ENCODE measurements around the gene RCAN2.

Gene RCAN2

DNA sequence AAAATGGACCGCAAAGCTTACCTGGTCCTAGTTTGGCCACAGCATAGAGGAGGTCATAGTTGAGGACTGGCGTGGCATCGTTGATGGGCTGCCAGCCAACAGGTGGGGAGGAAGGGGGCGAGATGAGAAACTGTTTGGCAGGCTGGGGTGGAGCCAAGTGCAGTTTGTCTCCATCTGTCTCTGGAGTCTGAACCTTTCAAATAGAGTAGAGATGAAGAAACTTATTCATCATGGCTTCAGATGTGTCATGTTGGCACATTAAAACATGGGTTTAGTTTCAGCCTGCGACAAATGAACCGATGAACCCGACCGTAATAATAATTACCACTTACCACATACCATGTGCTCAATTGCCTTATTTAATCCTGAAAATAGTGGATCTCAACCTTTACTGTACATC lies 244.5 kb downstream of the RCAN2 start:
- no peak for DNase-seq

DNA sequence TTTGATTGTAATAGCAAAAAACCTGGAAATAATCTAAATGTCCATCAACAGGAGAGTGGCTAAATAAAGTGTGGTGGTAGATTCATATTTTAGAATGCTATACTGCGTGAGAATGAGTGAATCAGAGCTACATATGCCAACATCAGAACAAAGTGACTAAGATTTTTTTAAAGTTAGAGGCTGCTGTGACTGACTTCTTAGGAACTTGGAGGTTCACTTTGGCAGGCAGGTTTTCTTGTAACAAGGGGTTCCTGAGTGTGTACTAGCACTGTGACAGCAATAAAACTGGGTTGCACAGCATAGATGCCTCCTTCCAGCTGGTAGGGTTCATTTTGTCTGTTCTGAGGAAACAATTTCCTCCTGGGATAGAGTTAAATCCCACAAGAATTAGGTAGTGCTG lies 245.2 kb downstream of the RCAN2 start:
- DNase-seq = no peak

DNA sequence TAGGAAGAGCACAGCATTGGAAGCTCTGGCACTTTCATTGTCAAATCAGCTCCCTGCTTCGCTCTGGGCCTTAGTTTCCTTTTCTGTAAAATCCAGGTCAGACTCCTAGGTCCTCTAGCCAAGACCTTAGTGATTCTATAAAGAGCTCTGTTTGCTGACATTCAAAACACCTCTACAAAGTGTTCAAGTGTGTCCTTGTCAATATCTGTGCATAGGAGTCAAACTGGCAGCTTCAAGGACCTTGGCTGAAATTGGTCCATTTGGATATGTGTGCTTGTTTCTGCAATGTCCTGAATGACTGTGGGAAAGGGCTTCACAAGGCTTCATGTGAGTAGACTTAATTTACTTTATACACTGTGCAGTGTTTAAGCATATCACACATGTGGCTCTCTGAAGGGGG lies 246.6 kb downstream of the RCAN2 start:
- no peak for DNase-seq

DNA sequence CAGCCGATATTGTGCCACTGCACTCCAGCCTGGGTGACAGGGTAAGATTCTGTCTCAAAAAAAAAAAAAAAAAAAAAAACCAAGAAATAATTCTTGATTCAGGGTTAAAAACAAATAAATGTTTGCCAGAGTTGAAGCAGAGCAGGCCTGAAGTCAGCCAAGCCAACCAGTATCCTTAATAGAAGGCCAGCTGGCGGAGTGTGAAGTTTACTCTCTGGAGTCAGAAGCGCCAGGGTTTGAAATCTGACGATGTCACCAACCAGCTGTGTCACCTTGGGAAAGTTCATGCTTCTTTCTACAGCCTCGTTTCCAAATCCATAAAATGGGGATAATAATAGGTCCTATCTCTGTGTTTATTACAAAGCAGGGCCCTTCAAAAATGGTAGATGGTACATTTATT lies 247.5 kb downstream of the RCAN2 start:
- no peak for DNase-seq

DNA sequence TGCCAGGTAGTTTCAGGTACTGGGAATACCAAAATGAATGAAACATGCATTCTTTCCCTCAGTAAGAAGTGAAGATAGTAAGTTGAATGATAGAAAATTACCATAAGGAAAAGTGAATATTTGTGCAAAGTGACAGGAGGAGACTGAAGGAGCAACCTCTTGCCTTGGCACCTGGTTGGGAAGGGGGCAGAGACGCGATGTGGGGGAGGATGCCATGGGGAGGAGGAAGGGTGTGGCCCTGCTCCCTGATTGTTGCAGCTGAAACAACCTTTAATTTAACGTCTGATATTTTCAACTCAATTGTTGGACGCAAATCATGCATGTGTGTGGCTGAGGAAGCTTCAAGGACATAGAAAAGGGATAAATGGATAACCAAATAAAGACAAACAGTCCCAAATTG lies 248.3 kb downstream of the RCAN2 start:
- no peak for DNase-seq

DNA sequence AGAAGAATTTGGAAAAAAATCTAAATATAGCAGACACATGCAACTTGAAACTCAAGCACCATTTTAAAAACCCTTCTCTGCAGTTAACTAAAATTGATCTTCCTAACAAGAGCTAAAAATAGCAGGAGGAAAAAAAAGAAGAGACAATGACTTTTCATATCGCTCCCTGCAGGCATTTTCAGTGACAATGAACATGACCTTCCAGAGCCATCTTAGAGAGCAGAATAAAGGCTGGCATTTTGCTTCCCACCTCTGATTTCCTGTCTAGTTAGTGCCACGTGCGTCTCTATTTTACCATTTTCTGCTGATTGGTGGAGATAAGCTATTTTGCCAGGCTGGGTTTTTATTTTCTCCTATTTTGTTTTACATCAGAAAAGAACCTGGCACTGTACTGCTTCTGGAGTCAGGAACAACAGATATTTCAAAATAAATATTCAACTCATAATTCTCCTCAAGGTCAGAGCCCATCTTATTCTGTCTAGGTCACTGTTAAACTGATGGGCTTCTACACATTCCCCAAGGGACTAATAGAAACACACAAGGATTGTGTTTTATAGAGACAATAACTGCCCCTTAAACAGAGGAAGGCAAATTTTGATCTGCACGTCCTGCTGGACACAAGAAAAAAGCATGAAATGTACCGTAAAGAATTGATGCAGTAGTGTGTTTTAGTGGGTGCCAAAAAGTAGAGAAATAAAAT lies 250.2 kb downstream of the RCAN2 start:
- no peak for DNase-seq

DNA sequence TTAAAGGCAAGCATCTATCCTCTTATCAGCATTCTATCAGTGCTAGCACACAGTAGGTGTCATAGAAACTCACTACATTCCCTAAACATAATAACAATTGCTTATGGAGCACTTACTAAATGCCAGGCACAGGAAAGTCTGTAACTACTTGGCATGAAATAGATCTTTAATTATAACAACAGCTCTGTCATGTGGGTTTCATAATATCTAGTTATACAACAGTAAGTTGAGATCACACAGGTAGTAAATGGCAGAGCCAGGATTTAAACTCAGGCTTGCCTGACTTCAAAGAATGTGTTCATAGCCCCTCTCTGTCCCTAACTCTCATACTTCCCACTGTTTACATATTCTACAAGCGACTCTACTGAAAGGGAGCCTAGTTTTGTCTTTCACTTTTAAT lies 254.5 kb downstream of the RCAN2 start:
- no peak for DNase-seq

DNA sequence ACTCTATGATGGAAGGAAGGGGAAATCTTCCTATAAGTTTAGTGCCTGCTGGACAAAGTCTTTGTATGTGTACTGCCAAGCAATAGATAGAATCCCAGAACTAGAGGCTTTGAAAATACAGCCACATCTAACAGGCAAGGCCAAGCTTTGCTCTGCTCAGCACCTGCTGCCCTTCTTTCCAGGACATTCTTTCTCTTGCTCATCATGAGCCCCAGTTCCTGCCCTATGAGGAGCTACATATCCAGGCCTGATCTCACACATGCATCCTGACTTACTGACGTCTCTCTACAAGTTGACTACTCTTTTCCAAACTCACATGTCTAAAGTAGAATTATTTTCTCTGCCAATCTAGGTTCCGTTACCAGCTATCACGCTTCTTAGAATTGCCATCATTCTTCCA lies 256.0 kb downstream of the RCAN2 start:
- DNase-seq = no peak

DNA sequence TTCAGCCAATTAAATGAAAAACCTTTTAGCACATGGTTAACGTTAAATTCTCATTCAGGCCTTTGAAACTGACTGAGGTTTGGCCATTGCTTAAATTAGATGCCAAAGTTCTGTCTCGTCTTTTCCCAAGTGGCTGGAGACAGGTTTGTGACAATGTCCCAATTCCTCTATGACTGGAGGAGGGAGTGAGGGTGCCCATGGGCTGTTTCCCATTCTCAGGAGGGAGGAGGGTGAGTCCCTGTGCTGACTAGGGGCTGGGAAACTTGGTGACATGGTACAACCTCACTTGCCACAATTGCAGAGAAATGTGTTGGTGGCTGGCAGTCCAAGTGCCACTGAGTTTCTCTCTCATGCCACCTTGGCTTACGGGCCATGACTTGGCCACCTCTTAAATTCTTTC lies 256.5 kb downstream of the RCAN2 start:
- no peak for DNase-seq

DNA sequence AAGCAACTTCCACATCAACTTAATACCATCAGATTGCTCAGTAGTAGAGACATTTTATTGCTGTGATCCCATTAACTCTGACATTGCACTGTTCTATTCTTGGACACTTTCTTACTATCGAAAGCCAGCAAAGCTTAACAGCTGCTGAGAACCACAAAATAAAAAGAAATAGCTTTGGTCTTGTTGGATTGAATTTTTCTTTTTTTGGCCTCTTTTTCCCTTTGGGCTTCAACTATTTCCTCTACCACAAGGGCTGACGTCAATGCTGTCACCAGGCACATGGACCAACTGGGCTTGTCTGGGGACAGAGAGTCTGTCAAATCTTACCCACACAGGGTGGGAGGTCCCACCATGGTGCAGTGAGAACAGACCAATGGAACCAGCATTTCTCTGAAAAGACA lies 257.1 kb downstream of the RCAN2 start:
- no peak for DNase-seq

DNA sequence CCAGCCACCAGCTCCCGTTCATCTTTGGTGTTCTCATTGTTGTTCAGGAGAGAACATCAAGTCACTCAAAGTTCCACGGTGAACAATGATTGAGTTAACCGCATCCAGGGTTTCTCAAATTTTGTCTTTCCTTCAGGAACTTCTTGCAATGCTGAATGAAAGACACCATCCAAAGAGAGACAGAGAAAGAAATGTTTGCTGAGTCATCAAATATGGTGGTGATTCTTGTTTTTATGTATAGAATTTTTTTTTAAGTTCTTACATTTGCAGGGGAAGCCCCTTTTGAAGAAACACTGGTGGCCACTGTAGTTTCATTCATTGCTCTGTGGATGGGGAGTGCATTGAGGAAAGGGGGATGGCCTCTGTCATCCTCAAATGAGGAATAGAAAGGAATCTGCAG lies 258.1 kb downstream of the RCAN2 start:
- DNase-seq = no peak

DNA sequence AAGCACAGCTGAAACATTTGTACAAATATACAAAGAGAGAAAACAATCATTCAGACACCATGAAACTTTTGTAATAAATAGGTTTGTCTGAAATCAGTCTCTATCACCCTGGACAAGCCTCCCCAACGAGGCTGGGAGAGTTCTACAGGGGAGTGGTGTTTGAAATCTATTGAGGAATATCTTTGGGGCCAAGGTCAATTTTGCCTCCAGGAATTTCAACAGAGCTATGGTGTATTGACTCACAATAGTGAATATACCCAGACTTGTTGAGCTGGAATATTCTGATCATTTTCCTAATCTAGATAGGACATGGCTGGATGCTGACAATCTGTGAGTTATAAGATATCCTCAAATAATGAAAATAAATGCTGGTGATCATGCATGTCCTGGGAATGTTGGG lies 269.0 kb downstream of the RCAN2 start:
- no peak for DNase-seq

DNA sequence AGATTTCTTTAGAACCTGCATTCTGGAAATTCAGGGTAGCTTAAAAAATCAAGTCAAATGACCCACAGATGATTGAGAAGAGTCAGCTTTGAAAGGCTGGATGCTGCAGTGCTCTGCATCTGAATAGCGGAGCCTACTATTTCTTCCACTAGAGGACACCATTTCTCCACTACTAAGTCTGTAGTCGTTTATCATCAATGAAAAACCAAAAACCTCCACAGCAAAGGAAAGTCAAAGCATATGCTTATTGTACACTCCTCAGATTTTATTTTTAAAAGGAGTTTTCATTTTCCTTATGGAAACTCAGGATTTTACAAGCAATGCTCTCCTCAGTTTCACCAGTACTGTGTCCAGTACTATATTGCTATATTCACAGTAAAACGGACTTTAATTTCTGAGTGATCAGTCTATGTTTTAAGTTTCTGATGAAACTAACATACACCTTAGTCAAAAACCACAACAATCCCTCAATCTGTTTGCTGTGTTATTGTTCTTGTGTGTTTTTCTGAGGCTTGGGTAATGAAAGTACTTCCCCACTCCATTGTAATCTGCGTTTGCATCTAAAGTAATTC lies 269.9 kb downstream of the RCAN2 start:
- peak; percentile 41 for DNase-seq

DNA sequence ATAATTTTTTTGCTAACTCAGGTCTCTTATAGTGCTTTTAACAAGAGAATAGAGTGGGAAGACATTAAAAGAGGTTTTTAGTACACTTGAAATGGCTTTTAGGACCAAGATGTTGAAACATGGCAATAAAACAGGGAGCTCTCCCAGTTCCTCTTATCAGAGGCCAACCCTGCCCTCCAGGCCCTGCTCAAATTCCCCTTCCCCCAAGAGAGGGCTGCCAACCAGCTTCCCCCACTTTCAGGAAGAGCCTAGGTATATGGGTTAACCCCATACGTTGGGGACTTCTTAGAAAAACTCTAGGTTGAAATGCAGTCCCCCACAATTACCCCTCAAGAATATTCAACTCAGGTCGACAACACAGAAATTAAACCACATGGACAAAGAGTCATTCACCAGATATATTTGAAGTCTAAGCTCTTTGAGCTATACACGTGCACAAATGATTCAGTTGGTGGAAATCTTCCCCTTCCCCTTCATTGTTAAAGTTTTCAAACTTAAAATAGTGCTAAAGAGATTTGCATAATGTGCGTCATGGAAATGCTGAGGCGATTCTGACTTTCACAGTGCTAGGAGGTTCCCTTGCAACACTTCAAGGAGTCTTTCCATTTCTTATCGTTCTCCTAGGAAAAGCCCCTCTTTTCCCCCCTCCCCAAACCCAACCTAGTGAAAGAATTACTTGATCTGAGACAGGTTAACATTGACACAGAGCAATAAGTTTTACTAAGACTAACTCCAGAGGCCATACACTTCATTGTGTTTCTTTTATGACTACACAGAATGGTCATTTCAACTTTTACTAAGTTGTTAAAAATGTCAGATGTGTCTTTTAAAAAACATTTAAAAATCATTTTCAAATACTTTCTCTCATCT lies 270.7 kb downstream of the RCAN2 start:
- no peak for DNase-seq

DNA sequence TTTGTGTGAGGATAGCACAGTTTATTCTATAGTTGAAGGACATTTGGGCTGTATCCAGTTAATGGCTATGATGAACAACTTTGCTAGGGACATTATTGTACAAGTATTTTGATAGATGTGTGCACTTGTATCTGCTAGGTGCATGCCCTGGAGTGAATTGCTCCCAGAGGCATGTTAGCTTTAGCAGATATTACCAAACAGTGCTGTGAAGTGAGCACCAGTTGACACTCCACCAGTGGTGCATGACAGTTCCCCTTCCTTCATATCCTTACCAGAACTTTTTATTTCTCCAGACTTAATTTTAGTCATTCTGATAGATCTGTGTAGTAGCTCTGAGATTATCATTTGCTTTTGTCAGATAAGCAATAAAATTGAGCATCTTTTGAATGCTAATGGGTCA lies 271.6 kb downstream of the RCAN2 start:
- DNase-seq = no peak

DNA sequence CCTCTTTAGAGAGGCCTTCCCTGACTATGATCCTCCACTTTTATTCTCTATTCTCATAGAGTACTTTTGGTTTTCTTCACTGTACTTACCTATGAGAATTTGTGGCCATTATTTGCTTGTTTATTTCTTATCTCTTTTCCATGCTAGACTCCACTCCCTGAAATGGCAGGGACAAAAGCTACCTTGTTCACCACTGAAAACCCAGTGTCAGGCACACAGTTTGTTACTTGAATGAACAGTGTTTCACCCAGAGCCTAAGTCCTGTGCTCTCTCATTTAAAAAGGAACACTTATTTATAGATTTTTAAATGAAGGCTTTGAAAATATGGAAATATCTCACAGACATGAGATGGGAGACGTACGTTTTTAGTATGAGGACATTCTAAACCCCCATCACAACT lies 272.8 kb downstream of the RCAN2 start:
- DNase-seq = no peak

DNA sequence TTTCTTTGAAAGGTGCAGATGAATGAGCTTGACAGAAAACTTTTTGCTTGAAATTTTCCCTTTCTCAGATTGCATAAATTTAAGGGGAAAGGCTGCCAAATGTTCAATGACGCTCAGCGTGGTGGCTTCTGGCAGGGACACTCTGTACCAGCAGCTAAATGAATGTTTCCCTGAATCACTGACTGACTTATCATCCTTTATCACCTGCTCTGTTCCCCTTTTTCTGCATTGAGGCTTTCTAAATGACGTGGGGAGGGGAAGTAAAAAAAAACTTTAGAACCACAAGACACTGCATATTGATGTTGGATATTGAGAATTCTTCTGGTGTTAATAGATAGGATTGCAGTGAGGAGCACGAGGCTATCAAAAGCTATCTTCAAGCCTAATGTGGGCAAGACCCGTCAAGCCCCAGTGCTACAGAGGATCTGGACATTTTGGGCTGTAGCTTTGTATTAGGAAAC lies 273.5 kb downstream of the RCAN2 start:
- DNase-seq = no peak

DNA sequence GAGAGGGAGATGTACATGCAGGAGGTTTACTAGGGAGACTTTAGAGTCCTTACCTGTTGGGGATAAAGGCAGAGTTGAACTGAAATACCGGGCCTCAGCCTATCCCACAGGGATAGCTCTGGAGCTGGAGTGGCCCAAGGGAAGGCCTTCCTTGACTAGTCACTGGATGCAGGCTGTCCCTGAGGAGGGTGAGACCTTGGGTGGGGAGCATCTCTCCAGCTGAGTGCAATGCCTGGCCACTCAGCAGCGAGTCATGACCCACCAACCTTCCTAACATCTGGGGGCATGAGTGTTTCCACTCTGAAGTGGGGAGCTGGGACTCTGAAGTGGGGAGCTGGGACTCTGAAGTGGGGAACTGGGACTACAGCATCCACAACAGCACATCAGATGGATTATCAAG lies 274.4 kb downstream of the RCAN2 start:
- no peak for DNase-seq

DNA sequence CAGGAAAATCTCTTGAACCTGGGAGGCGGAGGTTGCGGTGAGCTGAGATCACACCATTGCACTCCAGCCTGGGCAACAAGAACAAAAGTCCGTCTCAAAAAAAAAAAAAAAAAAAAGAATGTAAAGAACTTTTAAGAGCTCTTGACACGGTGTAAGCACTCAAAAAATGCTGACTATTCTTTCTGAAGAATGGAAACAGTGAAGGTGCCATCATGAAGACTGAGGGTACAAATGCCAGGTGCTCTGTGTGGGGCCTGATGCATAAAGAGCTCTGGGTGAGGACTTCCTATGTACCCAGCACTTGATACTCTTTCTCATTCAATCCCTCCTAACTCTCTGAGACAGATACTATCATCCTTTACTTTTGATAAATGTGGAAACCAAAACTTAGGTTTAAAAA lies 275.5 kb downstream of the RCAN2 start:
- no peak for DNase-seq

DNA sequence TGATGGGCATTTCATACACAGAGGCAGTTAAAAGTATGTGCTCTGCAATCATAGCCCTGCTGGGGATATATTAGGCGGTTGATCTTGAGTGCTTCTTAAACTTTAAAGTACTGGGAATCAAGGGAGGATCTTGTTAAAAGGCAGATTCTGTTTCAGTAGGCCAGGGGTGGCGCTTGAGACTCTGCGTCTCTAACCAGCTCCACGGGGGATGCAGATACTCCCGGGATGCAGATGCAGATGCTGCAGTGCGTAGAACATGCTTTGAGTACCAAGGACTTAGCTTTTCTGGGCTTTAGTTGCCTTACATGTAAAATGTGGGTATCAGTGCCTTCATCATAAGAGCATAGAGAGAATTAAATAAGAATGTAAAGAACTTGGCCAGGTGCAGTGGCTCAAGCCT lies 276.0 kb downstream of the RCAN2 start:
- no peak for DNase-seq

DNA sequence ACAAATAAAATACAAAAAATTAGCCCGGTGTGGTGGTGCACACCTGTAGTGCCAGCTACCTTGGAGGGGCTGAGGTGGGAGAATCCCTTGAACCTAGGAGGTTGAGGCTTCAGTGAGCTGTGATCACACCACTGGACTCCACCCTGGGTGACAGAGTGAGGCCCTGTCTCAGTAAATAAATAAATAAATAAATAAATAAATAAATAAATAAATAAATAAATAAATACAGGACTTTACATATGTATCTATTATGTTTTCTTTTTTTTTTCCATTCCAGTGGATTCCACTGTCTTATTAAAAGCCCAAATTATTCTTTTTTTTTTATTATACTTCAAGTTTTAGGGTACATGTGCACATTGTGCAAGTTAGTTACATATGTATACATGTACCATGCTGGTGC lies 279.3 kb downstream of the RCAN2 start:
- DNase-seq = no peak

DNA sequence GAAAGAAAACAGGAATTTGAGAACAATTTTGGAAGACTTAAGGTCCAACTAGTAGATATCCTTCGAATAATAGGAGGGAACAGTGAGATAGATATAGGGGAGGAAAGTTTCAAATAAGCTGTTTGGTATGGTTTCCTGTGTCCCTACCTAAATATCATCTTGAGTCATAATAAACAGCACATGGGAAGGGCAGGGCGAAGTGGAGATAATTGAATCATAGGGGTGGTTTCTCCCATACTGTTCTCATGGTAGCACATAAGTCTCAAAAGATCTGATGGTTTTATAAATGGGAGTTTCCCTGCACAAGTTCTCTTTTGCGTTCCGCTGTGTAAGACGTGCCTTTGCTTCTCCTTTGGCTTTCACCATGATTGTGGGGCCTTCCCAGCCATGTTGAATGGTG lies 281.0 kb downstream of the RCAN2 start:
- DNase-seq = no peak

DNA sequence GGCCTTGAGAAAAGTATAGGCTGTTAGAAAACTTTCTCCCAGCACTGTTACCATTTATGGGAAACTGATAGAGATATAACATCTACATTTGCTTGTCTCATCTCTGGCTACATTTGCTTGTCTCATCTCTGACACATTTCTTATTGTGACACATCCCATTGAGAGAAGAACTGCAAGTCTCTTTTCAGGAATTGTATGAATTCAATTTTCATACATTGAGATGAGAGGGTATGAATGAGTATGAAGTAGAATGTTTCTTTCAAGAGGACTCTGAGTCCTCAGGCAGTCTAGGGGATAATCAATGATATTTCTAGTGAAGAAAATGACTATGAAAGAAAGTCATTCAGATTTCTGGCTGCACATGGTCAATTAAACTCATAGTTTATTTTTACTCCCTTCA lies 282.9 kb downstream of the RCAN2 start:
- no peak for DNase-seq

DNA sequence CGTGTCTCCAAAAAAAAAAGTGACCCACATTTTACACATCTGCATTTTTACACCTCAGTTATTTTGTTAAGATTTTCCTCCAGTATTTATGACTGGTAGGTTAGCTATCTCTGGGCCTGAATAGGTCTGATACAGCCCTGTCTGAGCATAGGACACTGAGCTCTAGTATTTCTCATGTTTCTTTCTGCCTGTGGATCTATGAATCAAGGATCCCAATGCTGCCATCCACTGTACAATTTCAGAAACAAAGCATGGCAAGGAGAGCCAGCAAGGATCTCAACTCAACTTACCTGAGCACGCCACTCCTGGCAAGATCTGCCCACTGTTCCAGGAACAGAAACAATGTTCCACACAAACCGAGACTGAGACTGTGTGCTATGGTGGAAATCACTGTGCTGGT lies 284.1 kb downstream of the RCAN2 start:
- no peak for DNase-seq
